SKM-1 treated with dmso at 0.1 percent for 144 hours (cell line): ENCODE data around the gene SCGN.
"Not testable (repeated sequence)": the region's sequence is repeated elsewhere in the genome, so short reads cannot be mapped to it uniquely, and the experiment has no call there.

Experiments used
- DNase-seq: peaks from one replicate; lab custom pipeline; 2025; ENCODE audit not compliant: unreplicated experiment; lab: John Stamatoyannopoulos, UW

The SCGN gene

GRCh38 chr6:25726122-25726911, 74.3 kb downstream of the SCGN start:
- DNase-seq, result no peak

- no peak for DNase-seq
These were observed 75.0 kb downstream of the SCGN start for GRCh38 chr6:25727028-25727427.

DNA sequence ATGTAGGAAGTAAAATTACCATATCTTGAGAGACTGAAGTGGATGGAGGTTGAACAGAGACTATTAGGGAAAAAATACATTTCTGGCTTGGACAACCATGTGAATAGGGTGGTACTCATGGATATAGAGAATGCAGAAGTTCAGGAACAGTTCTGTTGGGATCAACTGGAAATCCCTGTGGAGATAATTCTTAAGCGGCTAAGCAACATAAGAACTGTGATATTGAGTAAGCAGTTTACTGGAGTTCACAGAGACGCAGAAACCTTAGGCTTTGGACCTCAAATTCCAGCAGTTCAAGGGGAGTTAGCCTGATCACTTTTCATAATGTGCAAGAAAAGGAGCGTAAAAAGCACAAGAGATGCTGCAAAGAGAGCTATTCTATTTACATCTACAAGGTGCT, 78.9 kb downstream of the SCGN start:
- DNase-seq, result no peak

DNA sequence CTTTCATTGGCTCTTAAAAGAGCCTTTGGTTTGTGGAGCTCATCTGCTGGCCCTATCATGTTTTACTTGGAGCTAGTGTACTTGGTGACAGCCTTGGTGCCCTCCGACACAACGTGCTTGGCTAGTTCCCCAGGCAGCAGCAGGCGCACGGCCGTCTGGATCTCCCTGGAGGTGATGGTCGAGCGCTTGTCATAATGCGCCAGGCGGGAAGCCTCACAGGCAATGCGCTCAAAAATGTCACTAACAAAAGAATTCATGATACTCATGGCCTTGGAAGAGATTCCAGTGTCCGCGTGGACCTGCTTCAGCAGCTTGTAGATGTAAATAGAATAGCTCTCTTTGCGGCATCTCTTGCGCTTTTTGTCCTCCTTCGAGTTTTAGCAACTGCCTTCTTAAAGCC, 79.7 kb downstream of the SCGN start:
- DNase-seq, result no peak

DNA sequence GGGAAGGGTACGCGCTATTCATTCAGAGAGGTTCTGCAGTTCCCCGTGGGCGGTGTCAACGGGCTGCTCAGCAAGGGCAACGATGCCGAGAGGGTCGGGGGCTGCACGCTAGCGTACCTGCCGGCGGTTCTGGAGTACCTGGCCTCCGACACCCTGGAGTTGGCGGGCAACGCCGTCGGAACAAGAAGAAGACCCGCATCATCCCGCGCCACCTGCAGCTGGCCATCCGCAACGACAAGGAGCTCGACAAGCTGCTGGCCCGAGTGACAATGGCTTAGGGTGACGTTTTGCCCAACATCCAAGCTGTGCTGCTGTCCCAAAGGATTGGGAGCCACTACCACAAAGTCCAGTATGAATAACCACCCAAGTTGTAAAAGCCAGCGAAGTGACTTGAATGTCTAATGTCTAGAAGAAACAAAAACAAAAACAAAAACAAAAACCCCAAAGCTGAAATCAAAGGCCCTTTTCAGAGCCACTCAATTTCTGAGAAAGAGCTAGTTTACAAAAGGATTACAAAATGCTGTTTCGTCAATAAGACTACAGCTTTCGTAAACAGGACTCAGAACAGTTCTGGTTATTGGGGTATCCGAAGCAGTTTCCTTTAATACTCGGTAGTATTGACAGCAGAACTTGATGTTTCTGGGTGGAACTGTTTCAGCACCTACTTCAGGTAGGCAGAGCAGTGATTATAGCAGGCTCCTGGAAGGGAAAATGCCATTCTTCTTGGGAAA, 80.6 kb downstream of the SCGN start:
- DNase-seq, result no peak

- DNase-seq, result no peak
These were observed 83.2 kb downstream of the SCGN start for GRCh38 chr6:25735261-25735660.

- DNase-seq, result no peak
These were observed 91.9 kb downstream of the SCGN start for GRCh38 chr6:25743868-25744267.

DNA sequence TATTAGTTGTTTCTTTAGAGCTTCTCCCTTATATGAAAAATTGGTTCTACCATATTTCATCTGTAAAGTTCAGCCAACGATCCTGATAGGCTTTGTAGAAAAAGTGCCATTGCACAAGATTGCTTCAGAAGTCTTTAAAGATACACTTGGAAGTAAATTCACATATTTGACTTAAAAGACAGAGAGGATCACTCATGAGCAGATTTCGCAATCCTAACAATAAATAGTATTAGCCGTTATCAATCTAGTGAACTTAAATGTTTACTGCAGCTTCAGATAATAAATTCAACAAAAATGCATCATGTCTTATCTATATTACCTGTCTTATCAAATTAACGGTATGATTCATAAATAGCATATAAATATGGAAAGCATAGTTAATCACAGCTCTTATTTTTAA, 93.8 kb downstream of the SCGN start:
- no peak for DNase-seq

GRCh38 chr6:25746968-25747367, 95.0 kb downstream of the SCGN start:
- no peak for DNase-seq

DNA sequence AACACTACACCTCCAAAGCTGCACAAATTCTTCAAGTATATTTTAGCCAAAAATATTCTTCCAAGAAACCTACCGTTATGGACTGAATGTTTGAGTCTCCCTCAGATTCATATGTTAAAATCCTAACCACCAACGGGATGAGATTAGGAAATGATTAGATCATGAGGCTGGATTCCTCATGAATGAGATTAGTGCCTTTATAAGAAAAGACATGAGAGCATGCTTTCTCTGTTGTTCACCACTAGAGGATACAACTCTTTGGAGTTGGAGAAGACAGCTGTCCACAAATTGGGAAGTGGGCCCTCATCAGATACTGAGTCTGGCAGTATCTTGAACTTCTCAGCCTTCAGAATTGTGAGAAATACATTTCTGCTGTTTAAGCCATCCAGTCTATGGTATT, 95.5 kb downstream of the SCGN start:
- DNase-seq, result no peak

GRCh38 chr6:25748049-25748448, 96.0 kb downstream of the SCGN start:
- DNase-seq, result no peak

DNA sequence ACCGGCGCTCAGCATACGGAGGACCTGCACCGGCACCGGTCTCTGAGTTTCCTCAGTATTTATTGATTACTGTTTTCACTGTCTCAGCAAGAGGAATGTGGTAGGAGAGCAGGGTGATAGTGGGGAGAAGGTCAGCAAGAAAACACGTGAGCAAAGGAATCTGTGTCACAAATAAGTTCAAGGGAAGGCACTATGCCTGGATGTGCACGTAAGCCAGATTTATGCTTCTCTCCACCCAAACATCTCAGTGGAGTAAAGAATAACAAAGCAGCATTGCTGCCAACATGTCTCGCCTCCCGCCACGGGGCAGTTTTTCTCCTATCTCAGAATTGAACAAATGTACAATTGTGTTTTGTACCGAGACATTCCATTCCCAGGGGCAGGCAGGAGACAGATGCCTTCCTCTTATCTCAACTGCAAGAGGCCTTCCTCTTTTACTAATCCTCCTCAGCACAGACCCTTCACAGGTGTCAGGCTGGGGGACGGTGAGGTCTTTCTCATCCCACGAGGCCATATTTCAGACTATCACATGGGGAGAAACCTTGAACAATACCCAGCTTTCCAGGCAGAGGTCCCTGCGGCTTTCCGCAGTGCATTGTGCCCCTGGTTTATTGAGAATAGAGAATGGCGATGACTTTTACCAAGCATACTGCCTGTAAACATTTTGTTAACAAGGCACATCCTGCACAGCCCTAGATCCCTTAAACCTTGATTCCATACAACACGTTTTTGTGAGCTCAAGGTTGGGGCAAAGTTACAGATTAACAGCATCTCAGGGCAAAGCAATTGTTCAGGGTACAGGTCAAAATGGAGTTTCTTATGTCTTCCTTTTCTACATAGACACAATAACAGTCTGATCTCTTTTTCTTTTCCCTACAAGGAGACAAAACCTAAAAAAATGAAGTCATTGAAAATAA, 96.8 kb downstream of the SCGN start:
- not testable (repeated sequence) for DNase-seq

- peak; percentile 86 for DNase-seq
These were observed 97.8 kb downstream of the SCGN start for GRCh38 chr6:25749837-25750236.

- DNase-seq, result no peak
These were observed 98.9 kb downstream of the SCGN start for GRCh38 chr6:25750906-25751305.
